Endothelial cell of umbilical vein (primary cell): ENCODE data around the gene MGST1. TPM values are rescaled to one million over a fixed set of nuclear protein-coding genes. Genes with fewer than 3 reads are reported as not detected.

ENCODE experiments used
- BruUV-seq: library from RNA; stranded (reverse); fragments of 400-500 nt; replicated peaks from 2 replicates; lab custom pipeline; 2021; lab: Mats Ljungman, UMichigan
- CTCF ChIA-PET: fragments of 300-600, 350-600 bp; sonication (Branson Sonifier 250); formaldehyde crosslinking; loops from one replicate; lab custom pipeline; 2021; ENCODE audit warnings: antibody characterized with exemption, inconsistent platforms; lab: Charles Lee
- POLR2A ChIA-PET: fragments of 300-600, 350-600 bp; sonication (Branson Sonifier 250); formaldehyde crosslinking; loops from one replicate; lab custom pipeline; 2021; ENCODE audit warnings: antibody characterized with exemption, inconsistent platforms; lab: Charles Lee
- DNase-seq: peaks from one replicate; pipeline ENCODE4 v3.0.0-alpha.2; 2011; ENCODE audit warnings: low read depth, low spot score
- FAIRE-seq: peaks from 2 replicates; lab custom pipeline; 2011; peaks lifted over from hg19 to GRCh38; lab: Jason Lieb, UNC
- H2AFZ ChIP-seq: 2 replicates; pipeline ENCODE4 v1.6.0; 2012; ENCODE audit warnings: low read depth, low read length, control low read depth, inconsistent platforms
- H3K27ac ChIP-seq: 2 replicates; pipeline ENCODE4 v1.5.1; 2011; ENCODE audit warnings: low read depth, mild to moderate bottlenecking, control low read depth, low read length, moderate library complexity; ENCODE audit not compliant: insufficient read depth
- H3K27me3 ChIP-seq, 2 experiments: 2 replicates each; pipeline versions ENCODE4 v1.6.0 to v1.6.1; 2011; ENCODE audit warnings: low read length in 2 of 2, mixed read lengths in 1 of 2; ENCODE audit not compliant: control insufficient read depth in 2 of 2, insufficient read depth in 2 of 2
- H3K36me3 ChIP-seq, 2 experiments: 2 replicates in 1 of 2; 3 replicates in 1 of 2; pipeline ENCODE4 v1.5.1; 2011; ENCODE audit warnings: low read length in 2 of 2, mild to moderate bottlenecking in 1 of 2, moderate library complexity in 1 of 2; ENCODE audit not compliant: control insufficient read depth in 2 of 2, insufficient read depth in 2 of 2; ENCODE audit errors: extremely low read depth in 1 of 2
- H3K4me1 ChIP-seq: 3 replicates; pipeline ENCODE4 v1.5.1; 2011; ENCODE audit warnings: mild to moderate bottlenecking, low read length; ENCODE audit not compliant: control insufficient read depth, insufficient read depth; ENCODE audit errors: extremely low read depth
- H3K4me2 ChIP-seq: 2 replicates; pipeline ENCODE4 v1.6.1; 2011; ENCODE audit warnings: low read length, control low read depth, mixed read lengths; ENCODE audit not compliant: insufficient read depth
- H3K4me3 ChIP-seq, 3 experiments: fragments of 200-600 bp in 1 of 3; sonication (generic), shearing (Covaris generic) in 1 of 3; replicated peaks in 1 of 3; 2 replicates each; pipeline ENCODE4 v1.5.1; 2011 to 2016; ENCODE audit warnings: control low read depth in 3 of 3, low read length in 3 of 3, mild to moderate bottlenecking in 2 of 3, inconsistent platforms in 1 of 3, low read depth in 1 of 3, moderate library complexity in 1 of 3; ENCODE audit not compliant: insufficient read depth in 1 of 3
- H3K79me2 ChIP-seq: 2 replicates; pipeline ENCODE4 v1.6.0; 2012; ENCODE audit warnings: low read length, inconsistent platforms; ENCODE audit not compliant: control insufficient read depth, insufficient read depth
- H3K9ac ChIP-seq: replicated peaks from 2 replicates; pipeline ENCODE3; 2011; ENCODE audit warnings: low read length, control low read depth; ENCODE audit not compliant: insufficient read depth; ENCODE audit errors: extremely low read depth
- H3K9me1 ChIP-seq: replicated peaks from 3 replicates; pipeline ENCODE4 v1.6.0; 2011; ENCODE audit warnings: mild to moderate bottlenecking, low read length; ENCODE audit not compliant: control insufficient read depth, insufficient read depth; ENCODE audit errors: extremely low read depth
- H3K9me3 ChIP-seq: replicated peaks from 2 replicates; pipeline ENCODE4 v1.5.1; 2012; ENCODE audit warnings: low read length, inconsistent platforms; ENCODE audit not compliant: control insufficient read depth, insufficient read depth
- H4K20me1 ChIP-seq: replicated peaks from 2 replicates; pipeline ENCODE3; 2011; ENCODE audit warnings: mild to moderate bottlenecking, low read length; ENCODE audit not compliant: control insufficient read depth, insufficient read depth; ENCODE audit errors: extremely low read depth
- CTCF ChIP-seq, 2 donors: IDR thresholded peaks; 1 replicate in 1 of 2; 2 replicates in 1 of 2; pipeline ENCODE4 v1.5.1; 2011; ENCODE audit warnings: low read length in 2 of 2, mild to moderate bottlenecking in 2 of 2, moderate library complexity in 2 of 2, control low read depth in 1 of 2, inconsistent platforms in 1 of 2, low read depth in 1 of 2; ENCODE audit not compliant: insufficient read depth in 1 of 2; ENCODE audit errors: extremely low read depth in 1 of 2
- EZH2 ChIP-seq: IDR thresholded peaks from 2 replicates; pipeline ENCODE4 v1.6.1; 2012; ENCODE audit warnings: borderline replicate concordance, low read depth, mild to moderate bottlenecking, moderate library complexity, low read length, inconsistent platforms; ENCODE audit not compliant: severe bottlenecking
- FOS ChIP-seq: IDR thresholded peaks from 2 replicates; pipeline ENCODE4 v1.6.1; 2011; ENCODE audit warnings: mild to moderate bottlenecking, low read length, moderate library complexity, borderline replicate concordance; ENCODE audit not compliant: insufficient read depth
- GATA2 ChIP-seq: IDR thresholded peaks from 2 replicates; pipeline ENCODE4 v1.7.0; 2011; ENCODE audit warnings: low read depth, mild to moderate bottlenecking, moderate library complexity, mixed read lengths, low read length; ENCODE audit not compliant: insufficient read length, insufficient read depth
- JUN ChIP-seq: IDR thresholded peaks from 2 replicates; pipeline ENCODE4 v1.6.1; 2011; ENCODE audit warnings: borderline replicate concordance, low read depth; ENCODE audit not compliant: insufficient read length, insufficient read depth
- MAX ChIP-seq: IDR thresholded peaks from 2 replicates; pipeline ENCODE4 v1.6.1; 2011; ENCODE audit not compliant: insufficient read depth, insufficient read length
- MYC ChIP-seq: IDR thresholded peaks from one replicate; pipeline ENCODE4 v1.6.1; 2011; ENCODE audit warnings: mild to moderate bottlenecking, low read depth, low read length
- dilution Hi-C: fragments of 300-500 bp; cut with MboI; formaldehyde crosslinking; loops from one replicate; pipeline ENCODE4 v1.15.0; 2019; ENCODE audit warnings: low sequenced_read_pairs; ENCODE audit not compliant: extremely low pct_ligation_motif_present
- intact Hi-C: fragments of 100-400 bp; cut with micrococcal nuclease; formaldehyde crosslinking; loops from one replicate; pipeline ENCODE4 v1.10.0; 2022
- polyA plus RNA-seq, 4 experiments: library from polyadenylated mRNA; depleted of rRNA in 3 of 4; stranded (reverse) in 3 of 4; unstranded in 1 of 4; fragments of >200 nt; gene quantifications; 2 replicates each; pipeline versions ENCODE4 v1.2.1 to v1.2.3, GENCODE V29; 2011 to 2012; ENCODE audit warnings: missing spikeins in 1 of 4
- total RNA-seq: library from RNA; stranded (reverse); gene quantifications from 2 replicates; pipeline ENCODE4 v1.2.3, GENCODE V29; 2021

MGST1 gene
- total and polyA plus RNA-seq, 2 donors (not counting 3 experiments of a cell fraction or from before 2014, with no cell fraction given): 131 to 170 TPM

GRCh38 chr12:16324772-16325171 is 22.7 kb upstream of the MGST1 start:
- dilution Hi-C loops: no loop called here
- no TSS peak for BruUV-seq
- no peaks in the 10 kb centered on the region for H3K79me2 ChIP-seq
- no peaks in the 10 kb centered on the region for H3K27me3 ChIP-seq
- H3K4me1 ChIP-seq: no peaks in the 10 kb centered on the region
- no peak overlapping the region for H3K4me2 ChIP-seq
- no peaks in the 10 kb centered on the region for H3K9me1 ChIP-seq
- H3K9ac ChIP-seq: no peak overlapping the region
- ChIA-PET CTCF (no interaction called here), POLR2A (no interaction called here)
- FAIRE-seq (no peak), DNase-seq (no peak)
- H3K36me3 ChIP-seq: no peaks in the 10 kb centered on the region
- no peak overlapping the region for H3K27ac ChIP-seq
- H2AFZ ChIP-seq: no peak overlapping the region
- H3K4me3 ChIP-seq: no peak overlapping the region
- intact Hi-C loops: no loop called here
- H4K20me1 ChIP-seq: no peaks in the 10 kb centered on the region
- H3K9me3 ChIP-seq: no peaks in the 10 kb centered on the region
- TF ChIP-seq GATA2 (no peak), JUN (no peak), CTCF (IDR thresholded peaks at IDR 0.05; ENCODE audit: extremely low read depth in 1 of 2, insufficient read depth in 1 of 2, low read depth in 1 of 2, low read length in 2 of 2) (no peak), FOS (no peak), MYC (no peak), EZH2 (no peak), MAX (no peak)
